Stimulated activated CD4-positive, alpha-beta T cell treated with anti-CD3 and anti-CD28 coated beads, TNF-alpha, amount 100 ng/mL, for 48 hours (primary cell): ENCODE data around the gene MRPL38.
"Not testable (repeated sequence)": the region's sequence is repeated elsewhere in the genome, so short reads cannot be mapped to it uniquely, and the experiment has no call there.

ENCODE experiments used
- DNase-seq, 3 donors: peaks; one replicate each; pipeline ENCODE4 v3.0.0-alpha.2; 2020; ENCODE audit warnings: low read depth in 3 of 3

The MRPL38 gene

GRCh38 chr17:75854101-75854748 is 50.5 kb downstream of the MRPL38 start:
- DNase-seq: no peak

GRCh38 chr17:75853433-75853832 is 51.3 kb downstream of the MRPL38 start:
- no peak for DNase-seq

GRCh38 chr17:75851693-75851991 is 53.0 kb downstream of the MRPL38 start:
- not testable (repeated sequence) for DNase-seq

- no peak for DNase-seq
Measured at GRCh38 chr17:75850928-75851692, 53.6 kb downstream of the MRPL38 start.

- no peak for DNase-seq
Measured at GRCh38 chr17:75849724-75850123, 55.0 kb downstream of the MRPL38 start.

GRCh38 chr17:75849279-75849646 is 55.4 kb downstream of the MRPL38 start:
- DNase-seq: no peak
